ENCODE data around the gene PTPRA.

Gene PTPRA

DNA sequence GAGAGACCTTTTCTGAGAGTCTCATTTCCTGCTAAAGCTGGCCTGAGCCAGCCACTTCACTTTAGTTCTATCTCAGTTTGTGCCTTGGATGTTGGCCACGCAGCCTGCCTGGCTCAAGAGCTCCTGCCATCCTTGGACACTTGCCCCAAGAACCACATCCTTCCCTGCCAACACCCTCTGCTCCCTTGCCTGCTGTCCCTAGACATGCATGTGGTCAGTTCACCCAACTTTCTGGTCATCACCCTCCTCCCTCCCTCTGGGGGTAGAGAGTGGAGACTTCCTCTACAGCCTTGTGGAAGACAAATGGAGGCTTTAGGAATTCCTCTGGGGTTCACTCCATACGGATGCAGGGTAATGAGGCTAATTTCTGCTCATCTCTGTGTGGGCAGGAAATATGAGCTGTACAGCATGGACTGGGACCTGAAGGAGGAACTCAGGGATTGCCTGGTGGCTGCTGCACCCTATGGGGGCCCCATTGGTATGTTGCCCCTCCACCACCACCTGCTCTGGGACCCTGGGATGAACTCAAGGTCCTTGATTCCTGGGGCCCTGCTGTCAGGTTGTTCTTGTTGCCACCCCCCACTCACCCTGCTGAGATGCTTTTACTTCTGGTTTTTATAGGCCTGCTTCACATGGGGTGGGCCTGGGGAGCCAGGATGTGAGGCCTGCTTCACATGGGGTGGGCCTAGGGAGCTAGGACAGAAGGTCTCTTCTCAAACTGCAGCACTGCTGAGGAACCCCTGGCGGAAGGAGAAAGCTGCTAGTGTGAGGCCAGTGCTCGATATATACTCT lies 13.8 kb upstream of the PTPRA start:
- DNase-seq, result no peak

DNA sequence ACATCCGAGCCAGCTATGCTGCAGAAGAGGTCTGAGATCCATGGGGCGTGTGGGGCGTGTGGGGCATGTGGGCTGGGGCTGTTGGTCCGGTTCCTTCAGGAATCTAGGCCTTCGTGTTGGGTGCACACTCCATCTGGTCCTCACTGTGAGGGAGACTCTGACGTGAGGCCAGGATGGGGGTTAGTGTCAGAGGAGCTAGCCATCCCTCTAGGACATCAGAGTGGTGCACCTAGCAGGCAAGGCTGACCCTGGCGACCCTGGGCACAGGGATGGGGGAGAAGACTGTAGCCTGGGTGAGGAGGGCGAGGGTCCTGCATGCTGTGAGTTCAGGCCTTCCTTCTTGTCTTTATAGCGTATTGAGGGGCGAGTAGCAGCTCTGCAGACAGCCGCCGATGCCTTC lies 8.7 kb upstream of the PTPRA start:
- no peak for DNase-seq

DNA sequence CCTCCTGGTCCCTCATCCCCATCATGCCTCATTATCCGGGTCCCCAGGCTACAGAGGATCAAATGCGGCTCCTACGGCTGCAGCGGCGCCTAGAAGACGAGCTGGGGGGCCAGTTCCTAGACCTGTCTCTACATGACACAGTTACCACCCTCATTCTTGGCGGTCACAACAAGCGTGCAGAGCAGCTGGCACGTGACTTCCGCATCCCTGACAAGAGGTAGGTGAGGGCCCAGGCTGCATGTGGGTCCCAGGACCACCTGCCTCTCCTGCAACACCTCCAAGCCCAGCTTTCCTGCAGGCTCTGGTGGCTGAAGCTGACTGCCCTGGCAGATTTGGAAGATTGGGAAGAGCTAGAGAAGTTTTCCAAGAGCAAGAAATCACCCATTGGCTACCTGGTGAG lies 8.2 kb upstream of the PTPRA start:
- DNase-seq, result no peak

DNA sequence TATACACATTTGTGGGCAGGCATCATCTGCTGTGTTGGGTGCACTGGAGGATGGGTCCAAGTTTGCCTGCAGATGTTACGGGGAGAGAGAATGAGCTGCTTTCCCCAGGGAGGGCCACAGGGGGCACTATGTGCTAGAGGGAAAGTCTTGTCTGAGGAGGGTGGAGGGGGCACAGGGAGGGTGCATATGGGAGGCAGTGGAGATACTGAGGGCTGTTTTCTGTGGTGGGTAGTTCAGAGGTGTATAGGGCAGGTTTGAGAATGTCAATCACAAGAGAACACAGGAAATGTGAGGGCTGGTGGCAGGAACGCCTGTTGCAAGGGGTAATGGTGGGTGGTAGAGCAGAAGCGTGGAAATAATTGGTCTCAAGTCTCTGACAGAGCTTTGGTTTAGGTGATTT lies 7.7 kb upstream of the PTPRA start:
- no peak for DNase-seq

DNA sequence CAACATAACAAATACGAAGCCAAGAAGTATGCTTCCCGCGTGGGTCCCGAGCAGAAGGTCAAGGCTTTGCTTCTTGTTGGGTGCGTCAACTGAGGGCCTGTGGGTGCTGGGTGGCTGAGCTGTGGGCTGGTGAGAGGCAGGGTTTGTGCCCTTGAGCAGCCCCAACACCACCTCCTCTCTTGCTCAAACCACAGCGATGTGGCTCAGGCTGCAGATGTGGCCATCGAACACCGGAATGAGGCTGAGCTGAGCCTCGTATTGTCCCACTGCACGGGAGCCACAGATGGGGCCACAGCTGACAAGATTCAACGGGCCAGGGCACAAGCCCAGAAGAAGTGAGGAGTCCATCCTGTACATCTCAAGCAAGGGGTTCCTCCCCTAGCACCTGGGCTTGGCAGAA lies 7.0 kb upstream of the PTPRA start:
- DNase-seq, result no peak

DNA sequence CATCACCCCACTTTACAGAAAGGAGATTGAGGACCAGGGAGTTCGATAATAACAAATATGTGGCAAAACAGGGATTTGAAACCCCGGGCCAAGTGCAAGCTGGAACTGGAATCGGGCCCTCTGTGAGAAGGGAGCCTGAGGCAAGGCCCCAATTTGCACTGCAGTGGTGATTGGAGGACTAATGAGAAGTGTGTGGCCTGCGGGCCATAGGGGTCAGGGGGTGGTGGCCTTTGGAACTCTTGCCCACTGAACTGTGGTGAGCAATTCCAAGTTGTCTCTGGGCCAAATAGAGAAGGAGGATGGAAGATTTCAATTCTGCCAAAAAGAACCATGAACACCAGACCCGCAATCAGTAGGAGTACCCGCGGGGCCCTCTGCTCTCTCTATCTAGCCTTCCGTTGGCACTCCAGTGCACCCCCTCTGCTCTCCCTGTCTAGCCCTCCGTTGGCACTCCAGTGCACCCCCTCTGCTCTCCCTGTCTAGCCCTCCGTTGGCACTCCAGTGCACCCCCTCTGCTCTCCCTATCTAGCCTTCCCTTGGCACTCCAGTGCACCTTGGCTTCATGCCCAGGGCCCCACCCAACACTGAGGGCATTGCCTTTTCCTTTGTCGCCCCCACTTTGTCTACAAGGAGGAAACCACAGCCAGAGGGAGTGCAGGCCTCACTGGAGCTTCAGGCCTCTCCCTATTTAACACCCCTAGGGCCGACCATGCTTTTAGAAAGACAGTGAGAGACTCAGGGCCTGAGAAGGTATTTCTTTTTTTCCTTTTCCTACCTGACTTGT lies 6.0 kb upstream of the PTPRA start:
- no peak for DNase-seq

DNA sequence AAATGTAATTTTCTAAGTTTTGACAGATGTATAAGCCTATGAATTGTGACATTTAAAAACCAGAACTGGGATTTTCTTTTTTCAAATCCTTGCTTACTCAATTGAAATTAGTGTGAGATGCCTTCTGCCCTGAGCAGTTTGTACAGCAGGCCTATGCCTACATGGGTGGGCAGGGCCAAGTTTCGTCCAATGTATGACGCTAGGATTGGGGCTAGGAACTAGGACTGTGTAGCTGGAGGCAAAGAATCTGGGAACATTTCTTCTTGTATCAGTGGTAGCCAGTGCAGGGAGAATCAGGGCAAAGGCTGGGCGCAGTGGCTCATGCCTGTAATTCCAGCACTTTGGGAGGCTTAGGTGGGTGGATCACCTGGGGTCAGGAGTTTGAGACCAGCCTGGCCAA lies 3.9 kb upstream of the PTPRA start:
- DNase-seq, result no peak

DNA sequence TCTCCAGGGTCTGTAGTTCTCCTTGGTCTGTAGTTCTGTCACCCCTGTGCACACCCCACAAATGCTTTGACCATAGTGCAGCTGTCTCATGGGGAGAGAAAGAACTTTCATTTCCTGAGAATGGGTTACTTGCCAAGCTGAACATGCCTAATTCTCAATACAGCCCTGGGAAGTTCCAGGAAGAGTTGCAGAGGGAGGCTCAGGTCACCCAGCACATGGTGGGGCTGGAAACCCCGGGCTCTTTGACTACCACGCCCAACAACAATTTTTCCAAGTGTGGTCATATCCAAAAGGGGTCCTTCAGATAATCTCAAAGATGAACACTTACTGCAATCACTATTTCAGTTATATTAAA lies 2.2 kb upstream of the PTPRA start:
- DNase-seq, result peak; percentile 31

DNA sequence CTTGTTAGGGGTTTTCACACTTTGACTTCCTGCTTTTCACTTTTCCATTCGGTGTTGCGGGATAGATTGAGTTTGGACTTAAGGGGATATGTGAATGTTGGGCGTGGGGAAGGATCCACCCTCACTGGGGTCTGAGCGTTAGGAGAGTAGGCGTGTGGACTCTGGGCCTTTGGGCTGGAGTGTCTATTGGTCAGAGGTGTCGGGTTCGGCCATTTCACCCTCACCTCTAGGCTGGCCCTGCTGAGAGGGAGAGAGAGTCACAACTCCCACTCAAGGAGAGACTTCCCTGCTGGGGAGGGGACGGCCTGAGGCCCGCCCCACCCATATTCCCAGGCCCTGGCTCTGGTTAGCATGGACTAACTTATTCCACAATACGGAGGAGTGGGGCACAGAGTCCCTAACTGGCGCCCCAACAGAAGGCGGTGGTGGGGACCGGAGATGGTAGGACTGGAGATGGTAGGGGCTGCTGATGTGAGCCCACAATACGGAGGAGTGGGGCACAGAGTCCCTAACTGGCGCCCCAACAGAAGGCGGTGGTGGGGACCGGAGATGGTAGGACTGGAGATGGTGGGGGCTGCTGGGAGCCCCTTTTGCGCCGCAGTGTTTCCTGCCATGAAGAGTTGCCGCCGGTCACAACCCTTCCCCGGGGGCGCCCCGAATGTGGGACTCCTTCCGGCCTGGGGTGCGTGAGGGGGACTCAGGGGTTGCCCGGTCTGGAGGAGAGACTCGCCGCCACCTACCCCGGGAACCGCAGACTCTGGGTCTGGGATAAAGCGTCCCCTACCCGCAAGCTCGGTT lies 1.4 kb upstream of the PTPRA start:
- DNase-seq, result peak; percentile 27

DNA sequence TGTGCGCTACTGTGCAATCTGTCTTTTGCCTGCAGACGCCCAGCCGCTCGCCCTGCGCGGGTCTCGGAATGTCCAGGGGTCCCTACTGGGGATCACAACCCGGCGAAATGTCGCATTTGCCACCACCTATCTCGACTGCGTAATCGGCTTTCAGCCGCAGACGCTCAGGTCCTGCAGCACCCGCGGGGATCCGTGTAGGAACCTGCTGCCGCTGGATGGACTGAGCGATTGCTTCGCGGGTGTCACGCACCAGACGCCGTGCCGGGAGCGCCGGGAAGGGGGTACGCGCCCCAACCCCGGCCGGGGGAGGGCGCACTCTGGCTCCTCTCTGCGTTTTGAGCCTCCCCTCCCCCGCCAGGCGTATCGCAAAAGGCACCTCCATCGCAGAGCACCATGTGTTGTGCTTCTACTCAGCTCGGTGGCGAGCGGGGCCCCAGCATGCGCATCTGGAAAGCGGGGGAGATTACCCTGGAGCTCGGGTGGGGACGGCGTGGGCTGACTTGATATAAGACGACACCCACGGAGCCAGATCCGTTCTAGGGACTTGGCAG lies 747 bp upstream of the PTPRA start:
- peak; percentile 87 for DNase-seq

DNA sequence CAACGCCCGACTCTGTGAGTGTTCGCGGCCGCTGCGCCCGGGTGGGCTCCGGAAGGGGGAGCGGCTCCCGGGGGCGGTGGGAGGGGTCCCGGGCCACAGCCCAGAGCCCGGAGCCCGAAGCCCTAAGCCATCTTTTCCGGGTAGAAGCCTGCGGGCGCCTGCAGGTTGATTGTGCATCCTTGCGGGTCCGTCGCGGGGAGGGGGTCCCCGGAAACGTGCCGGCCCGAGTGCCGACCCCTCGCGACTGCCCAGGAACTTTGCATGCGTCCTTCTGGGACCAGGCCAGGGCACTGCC lies 413 bp downstream of the PTPRA start:
- no peak for DNase-seq

DNA sequence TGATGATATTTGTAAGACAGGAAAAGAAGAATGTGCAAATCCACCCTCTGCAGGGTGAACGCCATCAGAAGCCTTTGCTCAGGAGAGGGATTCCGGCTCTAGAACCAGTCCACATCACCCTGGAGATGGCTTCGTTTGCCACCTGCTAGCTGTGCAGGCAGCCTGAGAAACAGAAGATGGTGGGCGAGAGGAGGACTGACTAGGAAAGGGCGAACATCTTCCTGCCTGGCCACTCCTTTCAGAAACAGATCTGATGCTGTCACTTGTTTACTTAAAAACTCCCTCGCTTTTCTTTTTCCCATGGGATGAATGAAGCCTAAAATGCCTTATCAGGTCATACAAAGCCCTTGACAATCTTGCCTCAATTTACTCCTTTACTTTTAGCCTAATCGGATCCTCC lies 1.2 kb downstream of the PTPRA start:
- DNase-seq, result peak; percentile 17

DNA sequence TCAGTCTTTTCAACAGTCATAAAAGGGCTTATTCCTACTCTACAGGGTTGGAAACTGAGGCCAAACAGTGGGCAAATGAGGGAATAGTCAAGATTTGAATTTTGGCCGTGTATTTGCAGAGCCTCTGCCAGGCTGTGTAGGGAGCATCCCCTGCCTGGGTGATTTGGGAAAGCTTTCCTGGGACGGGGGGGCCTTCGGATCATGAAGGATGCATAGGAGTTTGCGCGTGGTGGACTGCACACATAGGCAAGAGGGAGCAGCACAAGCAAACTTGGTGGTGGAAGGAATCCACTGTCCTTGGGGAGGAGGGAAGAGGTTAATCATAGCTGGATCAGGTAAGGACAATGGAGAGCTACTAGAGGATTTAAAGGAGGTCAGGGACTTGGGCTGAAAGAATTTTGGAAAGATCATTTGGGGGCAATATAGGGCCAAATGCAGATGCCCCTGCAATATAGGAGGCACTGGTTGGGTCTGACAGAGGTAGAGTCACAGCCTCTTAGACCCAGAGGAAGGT lies 2.5 kb downstream of the PTPRA start:
- DNase-seq, result no peak

DNA sequence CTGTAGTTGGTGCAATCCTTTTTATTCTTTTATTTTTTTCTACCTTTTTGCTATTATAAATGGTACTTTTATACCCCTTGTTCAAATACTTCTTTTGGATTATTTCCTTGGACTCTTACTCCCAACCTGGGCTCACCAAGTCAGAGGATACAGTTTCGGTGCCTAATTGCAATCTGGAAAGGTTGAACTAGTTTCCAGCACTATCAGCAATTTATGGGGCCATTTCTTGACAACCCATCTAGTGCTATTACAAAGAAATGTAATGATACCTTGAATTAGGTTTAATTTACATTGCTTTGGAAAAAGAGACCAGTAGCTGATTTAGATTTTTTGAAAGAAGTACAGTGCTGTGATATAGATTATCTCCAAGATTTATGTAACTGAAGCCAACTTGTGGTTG lies 5.2 kb downstream of the PTPRA start:
- no peak for DNase-seq

DNA sequence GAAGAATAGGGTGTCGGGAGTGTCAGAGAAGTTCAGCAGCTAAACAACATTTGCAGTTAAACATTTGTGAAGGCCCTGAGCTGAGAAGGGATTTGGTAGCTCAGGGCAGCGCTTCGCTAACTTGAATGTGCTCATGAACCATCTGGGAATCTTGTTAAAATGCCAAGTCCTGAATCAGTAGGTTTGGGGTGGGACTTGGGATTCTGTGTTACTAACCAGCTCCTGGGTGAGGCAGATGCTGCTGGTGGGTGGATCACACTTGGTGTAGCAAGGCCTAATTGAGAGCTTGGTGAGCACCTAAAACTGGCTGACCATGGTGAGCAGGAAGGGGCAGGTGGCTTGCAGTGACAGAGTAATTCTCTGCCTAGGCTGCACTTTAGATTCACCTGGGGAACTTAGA lies 5.9 kb downstream of the PTPRA start:
- no peak for DNase-seq

DNA sequence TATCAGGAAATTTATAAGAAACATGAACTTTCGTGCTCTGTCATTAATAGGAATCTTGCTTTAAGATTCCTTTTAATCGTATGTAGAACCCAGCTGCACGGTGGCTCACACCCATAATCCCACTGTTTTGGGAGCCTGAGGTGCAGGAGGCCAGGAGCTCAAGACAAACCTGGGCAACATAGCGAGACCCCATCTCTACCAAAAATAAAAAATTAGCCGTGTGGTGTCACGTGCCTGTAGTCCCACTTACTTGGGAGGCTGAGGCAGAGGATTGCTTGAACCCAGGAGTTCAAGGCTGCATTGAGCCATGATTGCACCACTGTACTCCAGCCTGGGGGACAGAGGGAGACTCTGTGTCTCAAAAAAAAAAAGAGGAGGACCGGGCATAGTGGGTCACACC lies 7.4 kb downstream of the PTPRA start:
- no peak for DNase-seq

DNA sequence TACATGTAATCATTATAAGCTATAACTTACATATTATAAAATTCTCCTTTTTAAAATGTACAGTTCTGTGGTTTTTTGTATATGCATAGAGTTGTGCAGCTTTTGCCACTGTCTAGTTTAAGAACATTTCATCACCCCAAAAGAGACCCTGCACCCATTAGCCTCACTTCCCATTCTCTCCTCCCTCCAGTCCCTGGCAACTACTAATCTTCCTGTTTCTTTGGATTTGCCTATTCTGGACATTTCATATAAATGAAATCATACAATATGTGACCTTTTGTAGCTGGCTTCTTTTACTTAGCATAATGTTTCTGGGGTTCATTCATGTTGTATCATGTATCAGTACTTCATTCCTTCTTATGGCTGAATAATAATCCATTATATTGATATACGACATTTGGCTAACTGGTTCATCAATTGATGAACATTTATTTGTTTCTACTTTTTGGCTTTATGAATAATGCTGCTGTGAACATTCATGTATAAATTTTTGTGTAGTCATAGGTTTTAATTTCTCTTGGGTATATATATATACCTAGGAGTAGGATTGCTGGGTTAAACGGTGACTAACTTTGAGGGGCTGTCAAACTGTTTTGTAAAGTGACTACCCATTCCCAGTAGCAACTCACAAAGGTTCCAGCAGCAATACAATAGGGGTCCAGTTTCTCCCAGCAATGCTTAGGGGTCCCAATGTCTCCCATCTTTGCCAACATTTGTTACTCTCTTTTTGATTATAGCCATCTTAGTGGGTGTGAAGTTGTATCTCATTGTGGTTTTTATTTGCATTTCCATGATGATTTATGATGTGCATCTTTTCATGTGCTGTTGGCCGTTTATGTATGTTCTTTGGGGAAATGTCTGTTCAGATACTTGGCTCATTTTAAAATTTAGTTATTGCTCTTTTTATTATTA lies 10.7 kb downstream of the PTPRA start:
- no peak for DNase-seq

DNA sequence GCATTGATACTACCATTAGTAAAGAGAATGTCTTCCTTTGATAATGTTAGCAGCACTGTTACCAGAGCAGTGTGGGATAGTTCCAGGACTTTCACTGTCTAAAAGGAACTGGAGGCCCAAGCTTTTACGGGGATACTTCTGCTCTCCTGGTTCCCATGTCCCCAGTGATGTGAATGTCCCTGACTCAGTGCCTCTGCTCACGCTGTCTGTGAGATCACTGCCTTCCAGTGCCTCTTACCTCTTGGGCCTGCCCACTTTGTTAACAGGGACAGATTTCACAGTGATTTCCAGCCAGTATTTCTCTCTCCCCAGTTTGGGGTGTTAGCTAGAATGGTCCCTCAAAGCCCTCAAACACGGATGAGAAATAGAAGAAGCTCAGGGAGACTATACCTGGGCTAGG lies 14.4 kb downstream of the PTPRA start:
- DNase-seq, result no peak

DNA sequence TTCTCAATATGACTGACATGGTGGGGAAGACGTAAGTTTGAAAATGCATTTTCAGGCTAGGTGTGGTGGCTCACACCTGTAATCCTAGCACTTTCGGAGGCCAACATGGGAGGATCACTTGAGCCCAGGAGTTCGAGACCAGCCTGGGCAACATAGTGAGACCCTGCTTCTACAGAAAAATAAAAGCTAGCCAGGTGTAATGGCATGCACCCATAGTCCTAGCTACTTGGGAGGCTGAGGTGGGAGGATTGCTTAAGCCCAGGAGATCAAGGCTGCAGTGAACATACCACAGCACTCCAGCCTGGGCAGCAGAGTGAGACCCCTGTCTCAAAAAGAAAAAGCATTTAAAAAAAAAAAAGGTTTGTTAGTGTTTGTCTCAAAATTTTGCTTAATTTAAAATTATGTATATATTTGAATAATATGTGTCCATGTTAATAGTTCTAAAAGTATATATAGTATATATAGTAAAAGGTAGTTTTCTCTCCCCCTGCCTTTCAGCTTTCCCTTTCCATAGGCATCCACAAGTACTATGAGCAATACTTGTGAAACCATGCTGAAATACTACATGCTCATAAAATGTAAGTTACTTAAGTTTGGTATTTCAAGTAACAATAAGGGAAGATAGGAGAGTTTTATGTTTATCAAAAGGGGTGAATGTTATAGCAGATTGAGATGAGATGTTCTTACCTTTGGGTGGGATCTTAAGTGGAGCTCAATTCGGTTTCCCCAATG lies 15.1 kb downstream of the PTPRA start:
- no peak for DNase-seq

DNA sequence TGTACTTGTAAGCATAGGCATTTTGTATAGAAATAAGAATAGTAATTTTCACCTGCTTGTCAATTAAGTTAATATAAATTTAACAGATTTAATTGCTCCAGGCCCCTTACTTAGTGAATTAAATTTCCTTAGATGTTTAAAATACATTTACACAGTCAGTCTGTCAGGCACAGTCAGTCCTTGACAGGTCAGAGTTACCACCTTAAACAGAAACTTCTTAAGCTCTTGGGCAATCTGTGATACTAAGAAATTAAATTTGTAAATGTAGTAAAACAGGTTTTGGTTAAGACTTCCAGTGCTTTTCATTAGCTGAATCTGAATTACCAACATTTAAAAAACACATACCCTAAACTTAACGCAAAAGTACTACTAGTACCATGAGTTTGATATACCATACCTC lies 15.9 kb downstream of the PTPRA start:
- no peak for DNase-seq

DNA sequence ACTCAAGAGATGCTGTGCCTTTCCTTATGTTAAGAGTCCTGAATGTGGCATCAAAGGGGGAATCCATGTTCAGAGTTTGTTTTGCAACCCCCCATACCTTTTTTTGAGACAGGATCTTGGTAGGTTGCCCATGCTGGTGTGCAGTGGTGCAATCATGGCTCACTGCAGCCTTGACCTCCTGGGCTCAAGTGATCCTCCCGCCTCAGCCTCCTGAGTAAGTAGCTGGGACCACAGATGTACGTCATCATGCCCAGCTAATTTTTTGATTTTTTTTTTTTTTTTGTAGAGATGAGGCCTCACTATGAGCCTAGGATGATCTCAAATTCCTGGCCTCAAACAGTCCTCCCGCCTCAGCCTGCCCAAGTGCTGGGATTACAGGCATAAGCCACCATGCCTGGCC lies 16.5 kb downstream of the PTPRA start:
- no peak for DNase-seq

DNA sequence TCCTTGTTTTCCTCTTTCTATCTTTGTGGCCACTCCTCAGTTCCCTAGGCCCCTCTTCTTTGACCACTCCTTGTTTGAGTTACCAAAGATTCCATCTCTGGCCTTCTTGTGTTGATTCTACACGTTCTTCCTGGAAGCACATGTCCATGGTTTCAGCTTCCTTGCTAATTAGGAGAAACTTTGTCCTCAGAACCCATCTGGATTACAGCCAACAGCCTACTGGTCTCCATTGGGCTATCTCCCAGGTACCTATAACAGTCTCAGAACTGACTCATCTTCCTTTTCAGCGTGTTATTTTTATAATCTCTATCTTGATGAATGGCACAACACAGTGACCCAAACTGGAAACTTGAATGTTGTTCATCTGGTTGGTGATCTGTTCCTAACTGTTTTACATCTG lies 17.5 kb downstream of the PTPRA start:
- no peak for DNase-seq

Data from DMS53 (cell line).